DLD1 (cell line): ENCODE data around the gene RIMS4.

Experiments
- in situ Hi-C: cut with HindIII; loops from 2 replicates; pipeline ENCODE4 v1.10.0; 2017; ENCODE audit warnings: low sequenced_read_pairs

The RIMS4 gene

GRCh38 chr20:44796758-44797457 is 13.4 kb downstream of the RIMS4 start:
- in situ Hi-C loops: no loop called here

GRCh38 chr20:44796311-44796710 is 14.0 kb downstream of the RIMS4 start:
- in situ Hi-C loops: no loop called here

GRCh38 chr20:44795836-44796235 is 14.5 kb downstream of the RIMS4 start:
- in situ Hi-C loops: no loop called here

DNA sequence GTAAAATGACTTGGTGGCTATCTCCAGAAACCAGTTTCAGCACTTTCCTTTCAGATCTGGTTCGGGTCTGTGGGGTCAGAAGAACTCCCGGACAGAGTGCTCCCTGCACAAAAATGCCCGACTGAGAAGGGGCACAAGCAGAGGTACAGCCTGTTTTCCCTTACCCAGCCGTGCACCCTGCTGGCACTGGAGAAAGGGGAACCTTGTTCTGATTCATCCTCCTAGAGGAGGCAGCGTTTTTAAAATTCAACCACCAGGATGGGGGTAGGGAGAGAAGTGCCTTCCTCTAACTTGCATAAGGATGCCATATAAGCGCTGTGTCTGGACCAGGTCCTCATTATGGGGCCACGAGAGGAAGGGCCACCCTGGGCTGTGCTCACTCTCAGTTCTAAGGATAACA is 17.6 kb downstream of the RIMS4 start:
- in situ Hi-C loops: no loop called here

DNA sequence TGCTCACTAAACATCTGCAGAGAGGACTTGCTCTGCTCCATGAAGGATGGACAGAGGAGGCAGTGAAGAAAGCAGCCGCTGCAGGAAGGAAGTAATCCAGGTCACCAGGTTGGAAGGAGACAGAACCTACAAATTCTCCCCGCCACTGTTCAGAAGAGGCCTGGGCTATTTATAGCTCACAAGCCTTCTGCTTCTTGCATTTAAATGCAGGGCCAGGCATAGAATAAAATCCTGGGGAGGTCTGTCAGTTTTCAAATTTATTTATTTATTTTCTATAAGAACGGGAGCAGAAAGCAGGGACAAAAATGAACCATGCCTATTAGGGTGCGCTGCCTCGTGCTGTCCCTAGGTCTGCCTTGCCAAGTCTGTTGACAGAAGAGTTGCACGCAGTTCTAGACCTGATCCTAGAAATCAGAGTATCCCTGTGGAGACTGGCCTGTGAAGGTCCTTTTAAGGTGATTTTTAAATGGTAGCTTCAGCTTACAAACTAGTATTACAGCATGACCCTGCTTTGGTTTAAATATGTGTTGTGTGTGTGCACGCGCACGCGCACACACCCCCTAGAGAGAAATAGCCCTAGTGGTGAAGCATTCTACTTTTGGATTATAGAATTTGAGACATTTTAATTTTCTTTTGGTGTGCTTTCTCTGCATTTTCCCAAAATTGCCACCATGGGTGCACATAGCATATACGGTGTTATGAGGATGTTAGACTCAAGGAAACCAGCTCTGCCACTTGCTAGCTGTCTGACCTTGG is 19.5 kb downstream of the RIMS4 start:
- in situ Hi-C loops: no loop called here

GRCh38 chr20:44788706-44789456 is 21.5 kb downstream of the RIMS4 start:
- in situ Hi-C loops: no loop called here

- in situ Hi-C loops: no loop called here
Measured at GRCh38 chr20:44787299-44787698, 23.0 kb downstream of the RIMS4 start.

DNA sequence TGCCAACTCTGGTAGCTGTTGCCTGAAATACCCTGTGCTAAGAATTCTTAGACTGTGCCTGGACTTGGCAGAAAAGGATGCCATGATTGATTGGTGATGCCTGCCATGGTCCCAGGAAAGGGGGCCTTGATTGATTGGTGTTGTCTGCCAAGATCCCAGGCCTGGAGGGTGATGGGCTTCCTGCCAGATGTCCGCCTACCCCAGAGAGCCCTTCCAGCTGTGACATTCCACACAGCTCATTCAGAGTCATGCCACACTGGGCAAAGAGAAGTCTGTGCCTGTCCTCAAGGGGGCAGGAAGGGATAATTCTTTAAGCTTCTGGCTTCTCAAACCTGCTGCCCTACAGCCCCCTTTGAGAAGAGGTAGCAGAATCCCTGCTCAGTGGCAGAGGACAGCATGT is 24.6 kb downstream of the RIMS4 start:
- in situ Hi-C loops: no loop called here

DNA sequence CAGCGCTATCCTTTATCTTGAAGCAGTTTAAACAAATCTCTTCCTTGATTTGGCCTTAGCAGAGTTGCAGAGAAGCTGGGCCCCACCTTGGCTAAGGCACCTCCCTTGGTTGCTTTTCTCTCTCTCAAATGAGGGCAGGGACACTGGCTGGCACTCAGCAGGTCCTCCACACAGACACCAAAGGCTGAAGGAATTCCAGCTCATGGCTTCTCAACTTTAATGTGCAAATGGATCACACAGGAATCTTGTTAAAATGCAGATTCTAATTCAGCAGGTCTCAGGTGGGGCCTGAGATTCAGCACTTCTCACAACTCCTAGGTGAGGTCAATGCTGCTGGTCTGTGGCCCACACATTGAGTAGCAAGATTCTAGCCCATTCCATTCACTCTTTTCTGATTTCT is 25.7 kb downstream of the RIMS4 start:
- in situ Hi-C loops: no loop called here

DNA sequence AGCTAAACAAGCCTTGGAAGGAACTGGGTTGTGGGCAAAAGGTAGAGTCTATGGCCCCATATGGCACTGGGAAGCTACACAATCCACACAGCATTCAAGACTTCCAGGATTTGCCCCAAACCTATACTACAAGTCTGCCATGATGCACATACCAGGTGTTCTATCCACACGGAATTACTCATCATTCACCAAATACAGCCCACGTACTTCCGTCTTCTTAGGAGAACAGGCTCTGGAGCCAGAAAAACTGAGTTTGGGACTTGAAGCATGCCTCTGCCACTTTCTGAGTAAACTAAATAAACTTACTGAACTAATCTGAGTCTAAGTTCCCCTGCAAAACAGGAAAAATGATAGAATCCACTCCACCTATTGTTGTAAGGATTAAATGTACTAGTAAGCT is 28.6 kb downstream of the RIMS4 start:
- in situ Hi-C loops: no loop called here

GRCh38 chr20:44781118-44781517 is 29.2 kb downstream of the RIMS4 start:
- in situ Hi-C loops: no loop called here

DNA sequence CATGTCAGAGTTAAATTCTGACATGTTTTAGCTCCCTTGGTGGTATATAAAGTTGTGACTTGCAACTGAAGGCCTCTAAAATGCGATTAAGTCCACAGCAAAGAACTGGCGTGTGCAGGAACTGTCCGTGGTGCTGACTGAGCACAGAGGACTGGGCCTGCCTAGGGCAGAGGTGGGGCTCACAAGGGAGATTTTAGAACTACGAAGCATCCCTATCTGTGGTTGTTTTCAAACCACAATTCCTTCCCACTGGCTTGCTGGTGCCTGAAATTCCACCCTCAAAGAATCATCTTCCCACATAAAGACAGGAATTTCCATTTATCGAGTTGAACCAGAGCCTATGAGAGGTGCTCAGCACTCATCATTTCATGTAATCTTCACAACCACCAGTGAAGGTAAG is 30.1 kb downstream of the RIMS4 start:
- in situ Hi-C loops: no loop called here

DNA sequence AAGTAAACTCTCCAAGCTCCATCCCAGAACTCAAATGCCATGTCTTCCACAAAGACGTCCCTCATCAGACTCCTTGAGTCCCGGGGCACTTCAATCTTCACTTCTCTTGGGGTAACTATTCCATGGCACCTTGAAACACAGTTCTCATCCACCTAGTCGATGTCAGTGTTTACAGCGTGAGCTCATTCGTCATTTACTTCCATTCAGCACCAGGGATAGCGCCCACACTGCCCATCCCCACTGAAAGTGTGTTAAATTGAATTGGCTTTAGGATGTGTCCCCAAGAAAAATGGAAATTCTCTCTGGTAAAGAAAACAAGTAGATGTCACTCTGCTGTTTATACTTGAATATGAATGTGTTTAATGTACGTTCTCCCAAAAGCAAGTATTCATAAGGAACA is 33.4 kb downstream of the RIMS4 start:
- in situ Hi-C loops: no loop called here

DNA sequence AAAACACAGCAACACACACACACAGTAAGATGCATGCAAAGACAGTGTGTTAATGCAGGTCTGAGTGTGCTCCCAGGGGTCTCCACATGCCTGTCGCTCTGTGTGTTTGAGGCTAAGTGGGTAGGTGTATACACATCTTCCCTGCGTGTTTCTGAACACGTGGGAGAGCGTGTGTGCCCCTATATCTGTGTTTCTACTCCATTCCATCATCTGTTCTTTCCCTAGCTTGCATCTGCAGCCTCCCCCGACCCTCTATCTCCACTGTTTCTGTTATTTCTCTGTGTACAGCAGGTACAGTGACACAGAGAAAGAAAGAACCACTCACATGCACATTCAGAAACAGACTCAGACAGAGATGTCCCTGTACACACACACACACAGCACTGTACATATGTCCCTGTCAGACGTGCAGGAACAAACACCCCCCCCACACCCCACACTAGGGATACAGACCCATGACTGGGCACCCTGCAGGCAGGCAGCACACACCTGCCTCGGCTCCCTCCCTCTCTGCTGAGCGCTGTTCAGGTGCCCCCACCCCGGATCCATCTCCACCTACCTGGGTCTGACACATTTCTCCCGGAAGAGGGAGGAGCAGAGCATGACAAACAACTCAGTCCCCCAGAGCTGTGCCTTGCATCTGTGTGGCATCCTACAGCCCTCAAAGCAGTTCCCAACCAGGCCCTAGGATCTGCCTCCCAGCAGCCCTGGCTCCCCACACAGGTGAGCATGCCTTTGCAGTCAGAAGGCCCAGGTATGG is 37.1 kb downstream of the RIMS4 start:
- in situ Hi-C loops: no loop called here

DNA sequence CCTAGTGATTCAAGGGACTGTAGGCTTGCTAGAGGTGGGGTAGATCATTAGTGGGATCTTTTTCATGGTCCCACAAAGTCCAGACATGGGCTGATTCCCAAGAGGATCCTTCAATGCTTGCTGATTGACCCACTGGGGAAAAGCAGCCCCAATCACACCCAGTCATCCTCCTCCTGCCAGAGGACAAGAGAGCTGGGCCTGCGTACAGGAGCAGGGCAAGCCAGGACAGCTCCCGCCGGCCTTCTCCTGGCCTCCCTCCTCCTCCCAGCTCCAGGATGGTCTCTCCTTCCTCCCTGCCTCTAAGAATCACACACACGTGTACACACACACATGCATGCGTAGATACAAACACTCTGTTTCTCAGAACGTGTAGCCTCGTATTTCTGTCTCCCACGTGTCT is 37.7 kb downstream of the RIMS4 start:
- in situ Hi-C loops: no loop called here

GRCh38 chr20:44771172-44771535 is 39.2 kb downstream of the RIMS4 start:
- in situ Hi-C loops: no loop called here

- in situ Hi-C loops: no loop called here
Measured at GRCh38 chr20:44770484-44771171, 39.7 kb downstream of the RIMS4 start.

DNA sequence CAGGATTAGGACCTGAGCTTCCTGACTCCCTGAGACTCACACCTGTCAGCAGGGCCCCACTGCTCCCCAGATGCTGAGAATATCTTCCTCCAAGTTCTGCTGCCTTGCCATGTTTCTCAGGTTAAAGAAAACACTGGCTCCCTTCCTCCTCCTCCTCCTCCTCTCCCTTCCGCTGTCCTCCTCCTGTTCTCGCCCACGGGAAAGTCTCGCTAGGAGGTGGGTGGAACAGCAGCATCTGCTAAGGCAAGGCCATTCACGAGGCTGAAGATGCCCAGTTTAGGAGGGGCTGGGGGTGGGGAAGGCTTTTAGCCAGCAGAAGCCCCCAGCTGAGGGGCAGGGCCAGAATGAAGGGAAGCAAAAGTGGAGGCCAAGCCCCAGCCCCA is 40.9 kb downstream of the RIMS4 start:
- in situ Hi-C loops: no loop called here

- in situ Hi-C loops: no loop called here
Measured at GRCh38 chr20:44768854-44769480, 41.4 kb downstream of the RIMS4 start.

GRCh38 chr20:44768256-44768655 is 42.1 kb downstream of the RIMS4 start:
- in situ Hi-C loops: no loop called here
